Stimulated activated CD8-positive, alpha-beta memory T cell treated with anti-CD3 and anti-CD28 coated beads, Interleukin-12 subunit alpha, Interleukin-12 subunit beta, amount 100 ng/mL, for 24 hours (primary cell): ENCODE data around the gene KCNQ1.

Experiments used
- DNase-seq: peaks from one replicate; pipeline ENCODE4 v3.0.0-alpha.2; 2020; ENCODE audit errors: extremely low read depth

KCNQ1 gene

DNA sequence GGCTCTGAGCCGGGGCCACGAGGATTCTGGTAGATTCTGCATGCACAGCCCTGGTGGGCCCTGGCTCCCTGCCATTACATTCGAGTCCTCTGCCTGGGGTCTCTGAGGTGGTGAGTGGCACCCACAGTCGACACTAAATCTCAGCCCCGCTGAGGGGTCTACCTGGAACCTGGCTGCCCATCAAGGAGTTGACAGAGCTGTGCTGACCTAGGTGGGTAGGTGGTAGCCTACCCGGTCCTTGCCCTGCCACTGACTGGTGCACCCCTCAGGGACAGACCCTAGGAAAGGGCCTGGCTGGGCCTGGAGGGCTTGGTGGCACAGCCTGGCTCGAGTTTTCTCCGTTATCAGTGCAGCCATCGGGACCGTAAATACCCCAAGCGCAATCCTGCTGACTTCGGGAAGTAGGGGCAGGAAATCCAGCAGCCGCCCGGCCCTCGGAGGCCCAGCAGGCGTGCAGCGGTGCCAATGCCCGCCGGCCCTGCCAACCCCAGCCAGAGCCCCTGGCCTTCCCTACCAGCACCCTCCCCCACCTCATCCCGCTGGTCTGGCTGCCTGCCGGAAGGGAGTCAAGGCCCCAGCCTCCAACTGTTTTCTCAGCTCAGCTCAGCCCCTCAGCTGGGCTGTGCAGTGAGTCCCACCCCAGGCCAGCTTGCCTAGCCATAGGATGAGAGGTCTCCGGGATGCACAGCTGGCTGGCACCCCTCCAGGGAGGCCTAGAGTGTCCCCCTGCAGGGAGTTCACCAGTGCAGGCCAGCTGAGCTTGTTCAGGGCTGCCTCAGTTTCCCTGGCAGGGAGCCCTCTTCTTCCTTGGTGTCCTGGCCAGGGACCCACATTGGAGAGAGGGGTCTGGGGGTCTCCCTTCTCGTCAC, 335.4 kb downstream of the KCNQ1 start:
- DNase-seq, result no peak

DNA sequence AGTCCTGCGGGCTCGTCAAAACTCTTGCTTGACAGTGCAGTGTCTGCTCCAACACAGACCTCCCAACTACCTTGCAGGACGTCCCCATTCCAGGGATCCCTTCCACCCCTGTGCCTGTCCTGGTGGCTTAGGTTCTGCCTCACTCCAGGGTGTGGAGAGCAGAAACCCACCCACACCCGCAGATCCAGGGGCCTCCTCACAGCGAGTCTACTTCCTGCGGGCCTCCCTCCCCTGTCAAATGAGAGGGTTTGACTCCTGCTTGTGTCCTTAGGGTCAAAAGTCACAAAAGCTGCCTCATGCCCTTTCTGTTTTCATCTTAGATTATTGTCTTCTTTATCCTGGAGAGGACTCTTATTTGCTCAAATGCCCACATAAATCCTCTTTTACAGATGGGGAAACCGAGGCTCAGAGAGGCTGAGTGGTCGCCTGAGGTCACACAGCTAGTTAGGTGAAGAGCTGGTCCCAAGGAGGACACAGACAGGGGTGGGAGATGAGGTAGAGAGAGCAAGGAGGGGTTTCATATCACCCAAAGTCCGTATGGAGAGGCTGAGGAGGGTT, 336.1 kb downstream of the KCNQ1 start:
- DNase-seq, result no peak

DNA sequence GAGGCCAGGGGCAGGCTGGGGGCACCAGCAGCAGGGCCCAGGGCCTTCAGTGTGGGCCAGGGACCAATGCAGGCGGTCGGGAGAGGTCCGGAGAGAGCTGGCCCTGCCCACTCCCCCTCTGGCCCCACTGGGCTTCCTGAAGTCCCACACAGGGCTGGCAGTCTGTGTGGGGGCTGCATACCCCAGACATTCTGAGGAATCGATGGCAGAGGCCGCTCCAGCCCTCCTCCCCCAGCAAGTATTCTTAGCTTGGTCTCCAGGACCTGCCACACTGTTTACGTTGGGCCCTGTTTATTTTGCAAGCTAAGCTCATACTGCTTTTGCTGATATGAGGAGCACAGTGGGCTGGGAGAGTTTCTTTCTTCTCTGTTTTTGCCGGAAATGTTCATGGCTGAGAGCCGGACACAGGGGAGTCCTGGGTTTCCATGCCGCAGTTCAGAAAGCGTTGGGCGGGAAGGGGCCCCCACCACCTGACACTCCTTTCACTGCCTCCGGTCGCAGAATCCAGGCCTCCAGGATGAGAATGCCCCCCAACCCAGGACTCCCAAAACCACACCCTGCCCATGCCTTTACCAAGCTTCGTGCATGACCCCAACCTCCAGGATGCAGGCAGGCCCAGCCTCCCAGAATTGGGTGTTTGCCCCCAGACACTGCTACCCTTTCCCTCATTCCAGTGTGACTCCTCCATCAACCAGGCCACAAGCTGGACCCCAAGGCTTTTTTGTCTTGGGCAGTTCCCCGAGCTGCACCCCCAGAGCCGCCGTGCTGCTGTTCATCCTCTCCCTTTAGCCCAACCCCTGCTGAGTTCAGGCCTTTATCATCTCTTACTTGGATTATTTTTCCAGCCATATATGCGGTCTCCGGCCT, 336.8 kb downstream of the KCNQ1 start:
- DNase-seq, result no peak

DNA sequence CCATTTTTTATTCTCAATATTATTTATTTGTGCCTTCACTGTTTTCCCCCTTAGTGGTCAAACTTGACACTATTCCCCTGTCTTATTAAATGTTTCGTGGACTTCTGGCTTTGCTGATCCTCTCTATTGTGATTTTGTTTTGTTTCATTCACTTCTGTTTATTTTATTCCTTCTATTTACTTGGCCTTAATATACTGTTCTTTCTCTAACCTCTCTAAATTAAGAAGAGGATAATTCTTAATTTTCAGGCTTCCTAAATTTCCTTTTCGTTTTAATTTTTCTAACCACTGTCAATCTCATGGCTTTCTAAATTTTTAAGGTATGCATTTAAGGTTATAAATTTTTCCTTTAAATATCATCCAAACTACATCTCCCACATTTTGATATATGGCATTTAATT, 338.0 kb downstream of the KCNQ1 start:
- no peak for DNase-seq

DNA sequence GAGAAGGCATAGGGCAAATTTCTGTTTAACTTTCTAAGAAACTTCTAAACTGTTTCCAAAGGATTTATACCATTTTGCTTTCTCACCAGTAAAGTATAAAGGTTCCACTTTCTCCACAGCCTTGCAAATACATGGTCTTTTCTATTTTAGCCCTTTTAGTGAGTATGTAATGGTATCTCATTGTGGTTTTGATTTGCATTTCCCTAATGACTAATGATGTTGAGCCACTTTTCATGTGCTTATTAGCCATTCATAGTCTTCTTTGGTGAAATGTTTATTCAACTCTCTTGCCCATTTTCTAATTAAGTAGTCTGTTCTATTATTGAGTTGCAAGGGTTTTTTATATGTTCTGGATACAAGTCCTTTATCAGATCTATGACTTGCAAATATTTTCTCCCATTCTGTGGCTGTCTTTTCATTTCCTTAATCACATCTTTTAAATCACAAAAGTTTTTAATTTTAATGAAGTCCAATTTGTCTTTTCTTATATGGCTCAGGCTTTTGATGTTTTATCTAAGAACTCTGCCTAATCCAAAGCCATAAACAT, 338.8 kb downstream of the KCNQ1 start:
- DNase-seq, result no peak

DNA sequence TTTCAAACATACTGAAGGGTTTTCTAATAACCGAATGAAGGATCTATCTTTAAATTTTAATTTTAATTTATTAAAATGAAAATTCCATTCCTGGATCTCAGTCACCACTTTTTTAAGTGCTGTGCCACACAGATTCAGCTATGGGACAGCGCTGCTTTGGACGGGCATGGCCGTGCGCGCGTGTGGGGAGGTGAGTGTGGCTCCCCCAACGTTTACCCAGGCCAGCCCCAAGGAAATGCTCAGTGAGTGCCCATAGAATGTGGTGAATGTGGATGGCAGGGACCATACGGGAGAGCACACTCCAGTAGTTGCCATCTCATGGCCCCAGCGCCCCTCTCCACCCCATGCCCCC, 343.0 kb downstream of the KCNQ1 start:
- DNase-seq, result no peak

DNA sequence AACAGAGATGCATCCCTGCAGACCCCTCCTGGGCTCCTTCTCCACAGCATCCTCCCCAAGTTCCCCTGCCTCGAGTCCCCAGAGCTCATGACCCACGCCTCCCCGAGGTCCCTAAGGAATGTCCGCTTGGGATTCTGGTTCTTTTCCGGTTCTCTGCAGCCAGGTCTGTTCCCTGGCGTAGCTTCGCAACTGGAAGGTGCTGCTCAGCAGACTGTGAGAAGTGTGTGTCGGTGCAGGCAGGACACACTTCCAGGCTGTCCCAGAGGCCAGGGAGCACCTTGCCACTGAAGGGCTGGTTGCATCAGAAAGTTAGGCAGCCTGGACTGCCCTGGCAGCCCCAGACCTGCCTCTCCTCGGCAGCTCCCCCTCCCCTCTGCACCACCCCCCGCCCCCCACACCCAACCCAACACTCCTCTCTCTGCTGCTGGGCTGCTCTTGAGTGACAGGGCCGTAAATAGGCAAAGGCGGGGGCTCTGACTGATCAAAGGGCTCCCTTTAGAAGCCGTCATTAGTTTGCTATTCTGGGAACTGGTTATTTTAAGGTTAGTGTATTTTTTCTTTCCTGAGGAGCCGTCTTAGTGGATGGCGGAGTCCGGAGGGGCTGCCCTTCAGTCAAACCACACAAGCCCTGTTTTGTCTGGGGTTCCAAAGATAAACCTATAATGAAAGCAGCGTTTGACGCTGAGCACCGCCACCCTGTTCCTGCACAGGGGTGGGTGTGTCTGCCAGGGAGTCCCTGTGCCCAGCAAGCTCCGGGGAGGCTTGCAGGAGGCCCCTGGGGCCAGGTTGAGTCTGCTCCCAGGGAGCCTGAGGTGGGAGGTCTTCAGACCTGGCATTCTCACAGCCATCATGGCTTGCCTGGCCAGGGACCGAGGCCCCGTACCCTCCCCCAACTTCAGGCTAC, 343.6 kb downstream of the KCNQ1 start:
- DNase-seq, result no peak

DNA sequence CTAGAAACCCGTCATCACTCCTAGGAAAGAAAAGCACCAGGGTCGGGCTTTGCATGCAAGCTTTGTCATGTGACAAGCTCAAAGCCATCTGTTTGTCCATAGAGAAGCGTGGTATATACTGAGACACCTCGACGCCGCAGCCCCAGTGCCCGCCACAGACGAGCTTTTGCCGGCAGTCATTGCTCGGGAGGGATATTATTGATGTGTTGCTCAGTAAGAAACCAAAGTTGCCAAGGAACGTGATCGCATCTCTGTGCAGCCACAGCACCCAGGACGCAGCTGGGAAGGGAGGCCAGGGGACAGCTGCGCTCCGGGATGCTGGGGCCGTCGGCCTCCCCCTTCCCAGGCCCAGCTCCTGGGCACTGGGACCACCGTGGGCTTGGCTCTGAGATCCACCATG, 344.5 kb downstream of the KCNQ1 start:
- DNase-seq, result no peak

DNA sequence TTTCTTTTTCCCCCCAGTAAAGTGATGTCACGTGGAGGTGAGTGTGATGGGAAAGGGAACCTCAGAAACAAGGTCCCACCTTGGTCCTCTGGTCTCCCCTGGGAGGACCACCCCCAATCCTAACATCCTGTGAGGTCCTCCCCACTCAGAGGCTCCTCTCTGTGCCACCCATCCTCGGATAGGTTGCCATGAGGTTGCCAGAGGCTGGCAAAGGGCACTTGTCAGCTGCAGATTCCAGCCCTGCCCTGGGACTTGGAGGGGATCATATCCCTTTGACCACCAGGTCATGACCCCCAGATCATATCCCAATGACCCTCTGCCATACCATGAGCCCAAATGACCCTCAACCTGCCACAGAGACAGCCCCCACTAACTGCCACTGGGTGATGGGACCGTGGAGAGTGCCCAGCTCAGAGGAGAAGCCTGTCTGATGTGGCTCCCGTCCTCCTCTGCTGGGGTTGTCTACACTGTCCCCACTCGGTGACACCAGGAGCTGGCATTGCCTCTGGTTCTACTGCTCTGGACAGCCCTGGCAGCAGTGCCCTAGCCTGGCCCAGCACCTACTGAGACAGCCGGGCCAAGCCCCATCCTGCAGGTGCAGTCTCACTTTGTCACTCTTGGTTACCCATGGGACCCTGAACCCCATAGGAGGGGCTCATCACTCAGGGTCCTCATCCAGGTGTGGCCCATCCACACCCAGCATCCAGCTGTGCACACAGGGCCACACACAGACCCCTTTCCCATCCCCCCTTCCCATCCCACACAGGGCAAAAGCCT, 345.2 kb downstream of the KCNQ1 start:
- DNase-seq, result no peak

DNA sequence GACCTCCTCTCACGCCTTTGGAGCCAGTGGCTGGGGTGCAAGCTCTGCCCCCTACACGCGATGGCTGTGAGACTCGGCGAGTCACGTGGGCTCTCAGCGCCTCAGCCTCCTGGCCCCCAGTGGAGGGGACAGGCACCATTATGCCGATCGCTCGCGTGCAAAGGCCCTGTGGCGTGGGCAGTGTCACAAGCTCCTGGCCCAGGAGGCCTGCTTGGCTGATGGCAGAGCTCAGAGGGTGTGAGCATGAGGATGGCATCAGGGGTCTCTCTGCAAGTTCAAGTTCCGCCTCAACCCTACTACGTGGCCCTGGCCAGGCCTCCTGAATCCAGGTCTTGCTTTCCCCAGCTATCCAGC, 345.7 kb downstream of the KCNQ1 start:
- no peak for DNase-seq

DNA sequence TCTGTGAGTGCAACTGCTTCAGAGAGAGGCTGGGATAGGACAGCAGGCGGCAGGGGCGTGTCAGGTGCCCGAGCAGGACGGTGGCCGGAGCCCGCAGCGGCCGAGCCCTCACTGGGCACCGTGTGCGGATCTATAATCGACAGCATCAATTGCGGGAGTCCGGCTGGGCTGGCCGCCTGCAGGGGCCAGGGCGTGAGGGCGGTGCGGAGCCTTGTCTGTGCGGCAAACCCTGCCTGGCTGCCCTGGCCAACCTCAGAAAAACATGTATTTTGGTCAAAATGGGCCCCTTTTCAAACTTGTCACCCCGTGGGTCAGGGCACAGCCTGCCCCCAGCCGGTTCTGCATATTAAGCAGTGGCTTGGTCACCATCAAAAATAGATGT, 346.3 kb downstream of the KCNQ1 start:
- no peak for DNase-seq

DNA sequence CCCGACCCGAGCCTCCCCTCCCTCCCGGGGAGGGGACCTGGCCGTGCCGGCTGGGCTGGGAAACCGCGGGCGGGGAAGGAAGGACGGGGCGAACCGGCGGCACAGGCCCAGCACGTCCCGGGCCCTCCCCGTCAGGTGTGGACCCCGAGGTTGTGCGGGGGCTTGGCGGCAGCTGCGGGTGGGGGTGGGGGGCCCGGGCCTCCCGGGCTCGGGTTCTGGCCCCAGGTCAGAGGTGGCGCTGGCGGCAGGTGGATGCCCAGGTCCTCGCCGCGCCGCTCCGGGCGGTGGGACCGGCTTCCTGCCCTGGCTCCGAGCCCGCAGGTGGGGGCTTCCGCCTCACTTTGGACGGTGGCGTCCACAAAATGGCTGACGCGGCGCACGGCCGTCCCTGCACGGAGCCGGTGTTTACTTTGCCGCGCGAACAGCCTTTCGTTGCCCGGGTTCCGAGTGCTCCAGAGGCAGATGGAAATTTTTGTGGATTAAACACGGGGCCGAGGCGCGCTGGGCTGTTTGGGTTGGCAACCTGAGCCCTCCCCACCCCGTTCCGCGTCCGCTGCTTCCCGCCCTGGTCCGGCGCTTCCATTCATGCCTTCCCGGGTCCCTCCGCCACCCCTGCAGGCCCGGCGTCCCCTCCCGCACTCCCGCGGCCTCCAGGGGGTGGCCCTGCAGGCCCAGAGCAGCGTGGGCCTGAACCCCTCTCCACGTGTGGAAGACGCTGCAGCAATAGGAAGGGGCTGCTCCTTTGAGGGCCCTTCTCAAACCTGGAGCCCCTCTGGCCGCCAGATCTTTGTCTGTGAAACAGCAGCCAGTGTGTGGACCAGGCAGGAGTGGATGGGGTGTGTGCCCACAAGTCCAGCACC, 346.9 kb downstream of the KCNQ1 start:
- no peak for DNase-seq

DNA sequence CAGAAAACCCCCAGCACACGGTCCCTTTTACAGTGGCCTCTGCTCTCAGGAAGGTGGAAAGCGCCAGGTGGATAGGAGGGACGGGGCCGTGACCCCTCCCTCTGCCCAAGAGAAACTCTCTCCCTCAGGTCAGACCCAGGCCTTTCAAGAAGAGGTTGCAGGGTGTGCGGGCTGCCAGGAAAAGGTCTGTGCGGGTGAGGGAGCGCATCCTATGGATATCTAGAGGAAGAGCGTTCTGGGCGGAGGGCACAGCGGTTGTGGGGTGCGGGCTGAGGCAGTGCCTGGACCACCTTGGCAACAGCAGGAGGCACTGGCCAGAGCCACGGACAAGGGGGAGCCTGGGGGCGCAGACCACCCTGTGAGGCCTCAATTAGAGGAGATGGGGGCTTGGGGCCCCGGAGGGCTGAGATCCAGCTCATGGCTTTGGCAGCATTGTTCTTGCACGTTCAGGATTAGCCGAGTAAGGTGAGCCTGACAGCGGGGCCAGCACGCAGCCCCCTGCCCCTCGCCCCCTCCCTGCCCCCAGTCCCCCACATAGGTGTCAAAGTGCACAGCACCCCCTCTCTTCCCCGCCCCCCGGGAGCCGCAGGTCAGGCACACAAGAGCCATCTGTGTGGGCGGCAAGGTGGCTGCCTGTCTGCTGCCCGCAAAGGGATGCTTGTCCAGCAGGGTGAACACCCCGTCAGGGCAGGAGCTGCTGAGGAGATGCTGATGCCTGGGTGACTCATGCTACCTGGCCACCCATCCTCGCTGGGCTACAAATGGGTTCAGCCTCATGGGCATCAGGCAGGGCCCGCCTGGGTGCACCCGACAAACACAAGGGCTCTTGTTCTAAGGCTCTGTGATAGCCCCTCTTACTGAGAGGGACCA, 347.8 kb downstream of the KCNQ1 start:
- no peak for DNase-seq

DNA sequence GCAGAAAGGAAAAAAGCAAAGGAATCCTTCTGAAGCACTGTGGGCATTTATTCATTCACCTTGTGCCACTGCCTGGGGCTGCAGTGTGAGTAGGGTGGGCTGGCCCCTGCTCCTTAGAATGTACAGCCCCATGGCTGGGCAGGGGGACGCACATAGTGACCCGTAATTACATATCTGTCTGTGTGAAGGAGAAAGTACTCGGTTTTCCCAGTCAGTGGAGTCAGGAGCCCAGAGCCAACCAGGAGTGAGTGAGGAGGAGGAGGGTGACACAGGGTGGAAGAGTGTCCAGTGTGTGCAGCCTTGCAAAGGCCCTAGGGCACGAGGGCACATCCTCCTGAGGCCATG, 348.9 kb downstream of the KCNQ1 start:
- no peak for DNase-seq

DNA sequence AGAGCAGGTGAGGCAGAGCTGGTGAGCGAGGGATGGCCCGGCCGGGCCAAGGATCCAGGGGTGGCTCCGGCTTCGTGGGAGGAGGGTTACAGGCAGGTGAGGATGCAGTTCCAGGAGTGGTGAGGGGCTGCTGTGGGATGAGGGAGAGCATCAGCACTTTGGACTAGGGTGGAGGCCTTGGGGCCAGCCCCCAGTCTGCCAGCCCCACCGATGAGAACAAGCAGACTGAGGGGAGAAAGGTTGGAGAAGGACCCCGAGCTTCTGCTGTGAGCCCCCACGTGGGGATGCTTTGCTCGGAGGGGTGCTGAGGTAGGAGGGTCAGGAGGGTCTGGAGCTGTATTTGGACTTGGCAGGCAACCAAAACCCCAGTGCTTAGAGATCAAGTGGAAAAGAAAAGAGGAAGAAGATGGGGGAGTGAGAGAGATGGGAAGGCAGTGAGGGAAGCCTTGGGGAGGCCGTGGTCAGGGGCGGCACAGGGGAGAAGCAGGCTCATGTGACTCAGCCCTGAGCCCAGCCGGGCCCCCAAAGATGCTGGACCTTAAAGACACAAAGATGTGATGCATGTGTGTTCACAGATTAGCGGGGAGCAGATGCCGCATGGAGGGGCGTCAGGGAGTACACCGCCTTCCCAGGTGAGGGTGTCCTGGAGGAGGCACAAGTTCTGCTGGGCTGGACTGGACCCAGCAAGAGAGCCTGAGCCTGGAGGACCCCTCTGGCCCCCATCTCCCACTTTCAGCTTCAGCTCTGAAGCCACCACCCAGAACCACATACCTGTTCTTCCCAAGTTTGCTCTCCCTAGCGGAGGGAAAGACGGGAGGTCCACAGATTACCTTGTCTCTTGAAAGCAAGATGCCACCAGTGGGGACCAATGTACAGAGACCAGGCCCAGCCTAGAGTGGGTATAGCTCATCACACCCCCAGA, 349.5 kb downstream of the KCNQ1 start:
- DNase-seq, result no peak

DNA sequence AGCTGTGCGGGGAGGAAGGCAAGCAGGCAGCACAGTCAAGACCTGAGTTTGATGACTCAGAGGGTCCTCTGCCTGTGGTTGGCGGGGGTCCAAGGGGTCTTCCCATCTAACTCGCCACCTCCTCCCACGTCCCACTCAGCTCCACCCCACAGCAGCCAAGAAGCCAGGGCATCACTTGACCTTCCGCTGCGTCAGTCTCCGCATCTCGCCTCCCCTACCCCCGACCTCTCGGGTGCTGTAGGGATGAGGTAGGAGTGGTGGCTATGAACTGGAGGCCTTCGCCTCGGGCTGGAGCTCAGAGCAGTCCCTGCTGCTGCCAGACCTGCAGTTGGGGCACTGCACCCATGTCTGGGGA, 350.1 kb downstream of the KCNQ1 start:
- no peak for DNase-seq

DNA sequence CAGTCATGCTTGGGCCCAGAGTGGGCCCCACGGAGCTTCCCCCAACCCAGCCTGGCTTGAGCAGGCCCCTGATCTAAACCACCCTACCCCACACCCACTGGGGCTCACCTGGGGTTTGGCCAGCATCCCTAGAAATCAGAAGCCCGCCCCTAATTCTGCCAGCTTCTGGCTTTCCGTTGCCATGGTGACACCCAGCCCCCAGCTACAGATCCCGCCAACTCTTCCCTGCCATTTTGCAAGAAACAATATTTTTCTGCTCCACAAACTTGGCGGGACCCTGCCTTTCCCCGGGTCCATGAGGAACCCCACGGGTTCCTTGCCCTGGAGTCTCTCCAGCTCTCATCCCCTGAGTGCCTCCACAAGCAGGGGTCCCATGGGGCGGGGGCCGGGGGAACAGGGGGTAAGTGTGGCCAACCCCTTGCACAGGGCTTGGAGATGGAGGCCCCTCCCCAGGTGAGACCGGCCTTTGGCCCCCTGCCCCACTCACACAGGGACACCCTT, 350.7 kb downstream of the KCNQ1 start:
- no peak for DNase-seq

DNA sequence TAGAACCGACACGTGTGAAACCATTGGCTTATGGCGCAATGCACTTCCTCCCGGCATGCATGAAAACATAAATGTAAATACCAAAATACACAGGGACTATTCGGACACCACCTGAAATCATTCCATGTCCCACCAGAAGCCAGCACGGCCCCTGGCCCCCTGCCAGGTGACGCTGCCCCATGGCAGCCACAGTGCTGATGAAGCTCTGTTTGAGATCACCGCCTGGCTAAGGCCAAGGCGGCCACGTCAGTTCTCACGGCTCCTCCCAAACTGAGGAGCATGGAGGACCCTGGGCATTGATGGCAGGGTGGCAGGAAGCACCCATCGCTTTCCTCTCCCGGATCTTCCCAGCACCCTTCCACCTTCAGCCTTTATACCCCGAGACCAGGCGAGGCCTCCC, 351.3 kb downstream of the KCNQ1 start:
- no peak for DNase-seq
